GM21528 (cell line): ENCODE data around the gene AKIP1.
"Not testable (repeated sequence)": the region's sequence is repeated elsewhere in the genome, so short reads cannot be mapped to it uniquely, and the experiment has no call there.

Source experiments
- ATAC-seq: cut with Tn5 transposase; IDR thresholded peaks from one replicate; pipeline ENCODE4 v1.9.1; 2021; ENCODE audit warnings: mild to moderate bottlenecking, moderate library complexity; ENCODE audit not compliant: unreplicated experiment, low FRiP score

AKIP1 gene, protein sequence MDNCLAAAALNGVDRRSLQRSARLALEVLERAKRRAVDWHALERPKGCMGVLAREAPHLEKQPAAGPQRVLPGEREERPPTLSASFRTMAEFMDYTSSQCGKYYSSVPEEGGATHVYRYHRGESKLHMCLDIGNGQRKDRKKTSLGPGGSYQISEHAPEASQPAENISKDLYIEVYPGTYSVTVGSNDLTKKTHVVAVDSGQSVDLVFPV

DNA sequence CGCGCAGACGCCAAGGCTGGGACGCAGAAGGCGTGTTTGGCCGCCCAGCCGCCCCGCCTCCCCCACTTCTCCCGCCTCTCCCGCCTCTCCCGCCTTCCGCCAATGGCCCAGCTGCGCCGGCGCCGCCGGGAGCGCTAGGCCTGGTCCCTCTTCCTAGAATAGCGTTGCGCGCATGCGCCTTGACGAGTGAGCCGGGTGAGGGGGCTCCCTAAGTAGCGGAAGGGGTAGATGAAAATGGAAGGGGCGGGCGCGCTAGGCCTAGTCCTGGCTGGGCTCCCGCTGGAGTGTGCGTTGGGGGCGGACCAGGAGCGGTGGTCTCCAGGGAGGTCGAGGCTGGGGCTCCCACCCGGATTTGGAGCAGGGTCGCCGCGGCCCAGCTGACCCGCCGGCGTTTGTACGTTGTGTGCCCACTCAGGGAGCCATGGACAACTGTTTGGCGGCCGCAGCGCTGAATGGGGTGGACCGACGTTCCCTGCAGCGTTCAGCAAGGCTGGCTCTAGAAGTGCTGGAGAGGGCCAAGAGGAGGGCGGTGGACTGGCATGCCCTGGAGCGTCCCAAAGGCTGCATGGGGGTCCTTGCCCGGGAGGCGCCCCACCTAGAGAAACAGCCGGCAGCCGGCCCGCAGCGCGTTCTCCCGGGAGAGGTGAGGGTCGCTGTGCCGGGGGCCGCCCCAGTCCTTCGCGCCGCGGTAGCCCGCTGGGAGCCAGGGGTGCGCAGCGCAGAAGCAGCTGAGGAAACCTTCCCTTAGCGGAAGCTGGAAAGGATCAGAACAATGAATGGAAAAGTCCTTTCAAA is at the start of gene AKIP1:
Gene AKIP1 (plus strand): TSS at position 161 of the 795 bp plus-strand sequence. CDS start 261 bp downstream, at position 422.
- ATAC-seq, result peak; percentile 77

DNA sequence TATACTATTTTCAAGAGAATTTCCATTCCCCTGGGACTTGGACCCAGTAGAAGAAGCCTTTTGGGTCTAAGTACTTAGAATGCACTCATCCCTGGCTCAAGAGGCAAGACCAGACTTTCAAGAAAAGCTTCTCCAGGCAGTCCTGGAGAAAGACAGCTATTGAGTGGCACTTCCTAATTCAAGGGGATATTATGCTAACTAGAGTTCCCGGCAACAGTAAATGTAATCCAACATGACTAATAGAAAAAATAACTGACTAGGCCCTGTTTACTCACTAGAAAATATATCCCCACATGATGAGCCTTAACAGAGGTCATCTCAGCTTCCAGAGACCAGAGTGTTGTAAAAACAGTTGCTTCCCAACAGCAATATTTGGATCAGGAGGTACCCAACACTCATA is 47.2 kb upstream of the AKIP1 start:
- no peak for ATAC-seq

DNA sequence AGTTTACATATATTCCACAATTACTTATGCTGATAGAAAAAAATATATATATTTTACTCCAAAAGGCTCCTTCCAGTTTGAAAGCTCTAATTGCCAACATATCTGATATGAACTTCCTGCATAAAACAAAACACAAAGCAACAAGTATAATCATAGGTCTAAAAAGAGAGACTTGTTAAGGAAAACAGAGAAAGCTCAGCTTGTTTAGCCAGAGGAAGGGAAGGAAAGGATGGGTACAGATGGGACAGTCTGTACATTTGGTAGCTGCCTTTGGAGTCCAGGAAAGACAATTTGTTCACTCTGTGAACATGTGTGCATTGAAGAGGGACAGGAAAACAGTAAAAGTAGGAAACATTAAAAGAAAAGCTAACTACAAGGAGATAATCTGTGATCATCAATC is 45.7 kb upstream of the AKIP1 start:
- no peak for ATAC-seq

DNA sequence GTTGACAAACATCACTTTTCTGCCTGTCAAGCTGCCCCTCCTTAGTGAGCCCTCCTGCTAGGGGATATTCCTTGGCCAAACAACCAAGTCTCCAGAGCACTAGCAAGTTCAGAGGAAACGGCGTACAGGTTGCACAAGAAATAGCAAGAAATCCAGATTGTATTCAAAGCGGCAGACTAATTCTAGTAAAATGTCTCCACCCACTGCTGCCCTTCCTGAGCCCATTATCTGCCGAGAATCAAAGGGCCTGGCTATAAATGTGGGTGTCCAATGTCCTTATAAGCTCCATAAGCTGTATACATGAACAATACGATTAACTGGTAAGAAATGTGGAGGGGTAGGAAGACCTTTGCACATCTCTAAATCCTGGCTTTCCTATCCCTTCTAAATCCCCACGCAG is 44.0 kb upstream of the AKIP1 start:
- ATAC-seq, result no peak

DNA sequence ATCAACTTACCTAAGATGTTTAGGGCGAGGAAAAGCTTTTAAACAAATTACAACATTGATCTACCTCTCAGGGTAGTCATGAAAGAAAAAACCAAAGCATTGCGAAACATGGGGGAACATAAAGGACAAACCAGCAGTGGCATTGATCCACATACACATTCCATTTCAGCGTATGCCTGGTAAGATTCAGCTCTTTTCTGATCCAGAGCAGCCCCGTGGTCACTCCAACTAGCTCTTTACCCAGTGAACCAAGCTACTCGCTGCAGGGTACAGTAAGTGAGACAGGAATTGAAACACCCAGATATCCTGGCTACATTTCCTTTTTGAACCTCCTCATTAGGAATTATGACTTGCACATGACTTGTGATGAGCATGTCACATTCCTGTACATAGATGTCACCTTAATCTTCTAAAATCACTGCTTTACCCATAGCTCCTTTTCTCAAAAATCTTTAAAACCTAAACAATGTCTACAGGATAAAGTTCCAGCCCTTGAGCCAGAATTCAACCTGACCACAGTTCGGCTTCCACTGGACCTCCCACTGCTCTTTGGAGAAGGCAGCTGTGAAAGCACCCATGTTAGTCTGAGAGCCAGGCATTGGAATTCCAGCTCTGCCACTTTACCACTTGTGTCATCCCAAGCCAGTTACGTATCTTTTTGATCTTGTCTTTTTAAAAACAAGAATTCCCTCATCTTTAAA is 42.9 kb upstream of the AKIP1 start:
- no peak for ATAC-seq

DNA sequence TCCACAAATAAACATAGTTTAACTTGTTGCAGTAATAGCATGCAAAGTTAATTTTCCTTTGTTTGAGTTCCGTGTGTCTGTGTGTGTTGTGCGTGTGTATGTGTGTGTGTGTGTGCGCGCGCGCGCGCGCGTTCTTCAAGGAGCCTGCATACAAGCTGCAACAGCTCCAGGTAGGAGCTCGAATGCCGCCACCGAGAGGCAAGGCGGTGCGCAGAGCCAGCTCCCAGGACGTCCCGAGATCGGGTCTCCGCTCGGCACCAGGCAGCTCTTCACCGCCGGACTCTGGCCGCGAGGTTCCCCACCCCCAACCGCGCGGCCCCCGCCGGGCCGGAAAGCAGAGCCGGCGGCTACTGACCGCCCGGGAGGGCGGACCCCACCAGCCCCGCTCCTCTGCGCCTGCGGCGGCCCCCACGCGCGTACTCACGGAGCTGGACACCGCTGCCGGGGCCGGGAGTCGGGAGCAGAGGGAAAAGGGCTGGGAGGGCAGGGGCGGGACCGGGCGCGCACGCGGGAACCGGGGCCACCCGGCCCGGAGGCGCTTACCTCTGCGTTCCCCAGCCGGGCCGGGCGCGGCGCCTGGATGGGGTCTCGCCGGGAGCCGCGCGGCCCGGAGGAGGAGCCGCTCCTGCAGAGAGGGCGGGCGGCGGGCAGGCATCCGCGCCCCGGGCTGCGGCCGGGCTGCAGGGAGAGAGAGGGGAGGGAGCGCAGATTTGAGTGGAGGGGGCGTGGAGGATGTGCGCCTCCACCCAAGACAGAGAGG is 40.4 kb upstream of the AKIP1 start:
- ATAC-seq, result no peak

DNA sequence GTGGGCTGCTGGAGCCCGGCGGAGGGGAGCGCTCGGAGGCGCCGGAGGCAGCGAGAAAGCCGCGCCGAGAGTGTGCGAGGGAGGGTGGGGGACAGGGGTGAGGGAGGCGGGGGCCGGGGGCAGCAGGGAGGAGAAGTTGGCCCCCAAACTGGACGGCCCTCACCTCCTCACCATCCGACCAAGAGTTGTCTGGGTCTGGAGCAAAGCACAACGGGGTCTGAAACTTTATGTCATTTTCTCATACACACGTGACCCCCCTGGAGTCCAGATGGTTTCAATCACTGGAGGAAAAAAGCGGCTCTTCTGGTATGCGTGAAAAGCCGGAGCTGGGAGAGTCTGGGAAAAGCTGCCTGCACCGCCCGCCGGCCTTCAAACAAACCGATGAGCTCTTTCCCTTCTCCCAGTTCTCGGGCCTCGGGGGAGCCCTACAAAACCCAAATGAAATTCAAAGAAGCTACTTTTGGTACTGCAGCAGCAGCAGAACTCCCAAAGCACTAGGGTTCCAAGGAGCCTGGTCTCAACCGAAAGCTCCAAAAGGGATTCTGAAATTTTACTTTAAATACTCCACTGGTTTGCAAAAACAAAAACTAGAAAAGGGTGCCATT is 39.7 kb upstream of the AKIP1 start:
- ATAC-seq, result no peak

DNA sequence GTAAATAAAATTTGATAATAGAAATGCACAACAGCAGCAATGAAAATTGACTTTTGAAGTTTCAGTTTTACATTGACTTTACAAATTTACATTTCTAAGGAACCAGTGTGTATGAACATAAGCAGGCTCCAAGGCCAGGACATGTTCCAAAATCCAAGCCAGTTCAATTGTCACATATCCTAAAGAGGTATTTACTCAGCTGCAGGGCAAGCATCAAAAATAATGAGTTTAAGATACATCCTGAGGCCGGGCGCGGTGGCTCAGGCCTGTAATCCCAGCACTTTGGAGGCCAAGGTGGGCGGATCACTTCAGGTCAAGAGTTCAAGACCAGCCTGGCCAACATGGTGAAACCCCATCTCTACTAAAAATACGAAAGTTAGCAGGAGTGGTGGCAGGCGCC is 39.0 kb upstream of the AKIP1 start:
- ATAC-seq, result no peak

DNA sequence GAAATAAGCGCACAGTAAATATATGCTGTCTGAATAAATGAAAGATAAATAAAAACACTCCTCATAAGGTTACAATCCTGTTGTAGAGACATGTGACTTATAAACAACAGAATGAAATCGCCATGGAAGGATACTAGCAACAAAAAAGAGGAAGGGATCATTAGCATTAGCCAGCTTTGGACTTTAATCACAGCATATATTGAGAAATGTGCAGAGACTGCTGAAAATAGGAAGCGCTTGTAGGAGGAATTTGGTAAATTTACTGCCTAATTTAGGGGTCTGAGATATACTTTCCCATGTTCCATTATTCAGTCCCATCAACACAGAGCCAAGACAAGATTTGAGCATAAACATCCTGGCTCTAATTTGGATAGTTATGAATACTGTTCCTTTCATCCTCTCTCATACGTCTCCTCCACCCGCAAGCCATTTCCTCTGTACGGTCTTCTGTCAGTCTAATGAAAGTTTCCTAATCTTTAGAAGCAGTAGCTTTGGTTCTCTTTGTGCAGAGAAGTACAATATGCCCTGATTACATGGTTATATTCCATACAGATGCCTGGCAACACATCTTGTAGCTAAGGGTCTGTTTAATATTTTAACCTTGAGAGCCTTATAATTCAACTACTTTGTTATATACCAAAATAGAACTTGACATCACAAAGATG is 37.1 kb upstream of the AKIP1 start:
- ATAC-seq, result no peak

DNA sequence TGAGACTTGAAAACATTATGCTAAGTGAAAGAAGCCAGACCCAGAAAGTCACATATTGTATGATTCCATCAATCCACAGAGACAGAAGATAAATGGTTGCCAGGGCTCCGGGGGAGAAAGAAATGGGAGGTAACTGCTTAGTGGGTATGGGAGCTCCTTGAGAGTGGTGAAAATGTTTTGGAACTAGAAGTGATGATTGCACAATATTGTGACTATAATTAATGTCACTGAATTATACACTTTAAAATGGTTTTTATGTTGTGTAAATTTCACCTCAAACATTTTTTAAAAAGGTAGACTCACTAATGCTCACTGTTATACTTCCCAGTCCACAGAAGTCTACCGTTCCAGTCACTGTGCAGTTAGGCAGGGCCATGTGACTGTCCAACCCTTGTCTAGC is 32.2 kb upstream of the AKIP1 start:
- ATAC-seq, result no peak

DNA sequence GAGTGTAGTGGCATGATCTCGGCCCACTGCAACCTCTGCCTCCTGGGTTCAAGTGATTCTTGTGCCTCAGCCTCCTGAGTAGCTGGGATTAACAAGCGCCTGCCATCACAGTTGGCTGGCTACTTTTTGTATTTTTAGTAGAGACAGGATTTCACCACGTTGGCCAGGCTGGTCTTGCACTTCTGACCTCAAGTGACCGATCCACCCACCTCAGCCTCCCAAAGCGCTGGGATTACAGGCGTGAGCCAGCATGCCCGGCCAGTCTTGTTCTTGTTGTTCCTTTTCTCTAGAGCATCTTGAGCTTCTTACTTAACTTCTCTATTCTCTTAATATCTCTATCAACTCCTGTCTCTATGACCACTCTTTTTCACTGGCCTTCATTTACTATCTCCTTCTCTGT is 29.4 kb upstream of the AKIP1 start:
- not testable (repeated sequence) for ATAC-seq

DNA sequence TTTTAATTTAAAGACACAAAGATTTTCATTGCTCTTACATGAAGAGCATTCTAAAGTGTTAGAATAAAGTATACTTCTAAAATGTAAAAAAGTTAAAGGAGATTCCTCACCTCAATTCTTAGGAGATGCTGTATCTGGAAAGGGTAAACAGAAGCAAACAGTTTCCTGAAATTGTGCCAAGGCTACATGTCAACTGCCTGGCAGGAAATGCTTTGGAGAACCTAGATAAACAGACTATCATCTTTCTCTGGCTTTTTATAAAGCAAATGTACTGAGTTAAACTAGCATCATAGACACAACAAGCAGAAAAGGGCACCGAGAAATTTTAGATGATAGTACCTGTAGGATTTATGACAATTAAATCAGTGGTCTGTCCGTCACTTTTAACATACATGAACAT is 24.7 kb upstream of the AKIP1 start:
- no peak for ATAC-seq

DNA sequence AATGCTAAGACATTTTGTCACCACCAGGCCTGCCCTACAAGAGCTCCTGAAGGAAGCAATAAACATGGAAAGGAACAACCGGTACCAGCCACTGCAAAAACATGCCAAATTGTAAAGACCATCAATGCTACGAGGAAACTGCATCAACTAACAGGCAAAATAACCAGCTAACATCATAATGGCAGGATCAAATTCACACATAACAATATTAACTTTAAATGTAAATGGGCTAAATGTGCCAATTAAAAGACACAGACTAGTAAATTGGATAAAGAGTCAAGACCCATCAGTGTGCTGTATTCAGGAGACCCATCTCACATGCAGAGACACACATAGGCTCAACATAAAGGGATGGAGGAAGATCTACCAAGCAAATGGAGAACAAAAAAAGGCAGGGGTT is 19.8 kb upstream of the AKIP1 start:
- not testable (repeated sequence) for ATAC-seq

DNA sequence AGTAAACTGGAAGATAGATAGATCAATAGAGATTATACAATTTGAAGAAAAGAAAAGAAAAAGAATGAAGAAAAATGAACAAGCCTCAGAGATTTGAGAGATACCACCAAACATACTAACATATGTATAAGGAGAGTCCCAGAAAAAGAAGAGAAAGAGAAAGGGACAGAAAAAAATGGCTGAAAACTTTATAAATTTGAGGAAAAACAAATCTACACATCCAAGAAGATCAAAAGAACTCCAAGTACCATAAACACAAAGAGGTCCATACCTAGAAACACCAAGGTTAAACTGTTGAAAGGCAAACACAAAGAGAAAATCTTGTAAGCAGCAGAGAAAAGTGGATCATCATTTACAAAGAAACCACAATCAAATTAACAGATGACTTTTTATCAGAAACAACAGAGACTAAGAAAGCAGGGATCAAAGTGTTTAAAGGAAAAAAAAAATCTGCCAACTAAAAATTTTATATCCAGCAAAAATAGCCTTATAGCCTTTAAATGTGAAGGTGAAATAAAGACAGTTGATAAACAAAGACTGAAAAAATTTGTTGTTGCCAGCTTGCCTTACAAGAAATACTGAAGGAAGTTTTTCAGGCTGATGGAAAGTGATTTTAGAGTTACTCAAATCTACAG is 11.8 kb upstream of the AKIP1 start:
- ATAC-seq, result no peak

DNA sequence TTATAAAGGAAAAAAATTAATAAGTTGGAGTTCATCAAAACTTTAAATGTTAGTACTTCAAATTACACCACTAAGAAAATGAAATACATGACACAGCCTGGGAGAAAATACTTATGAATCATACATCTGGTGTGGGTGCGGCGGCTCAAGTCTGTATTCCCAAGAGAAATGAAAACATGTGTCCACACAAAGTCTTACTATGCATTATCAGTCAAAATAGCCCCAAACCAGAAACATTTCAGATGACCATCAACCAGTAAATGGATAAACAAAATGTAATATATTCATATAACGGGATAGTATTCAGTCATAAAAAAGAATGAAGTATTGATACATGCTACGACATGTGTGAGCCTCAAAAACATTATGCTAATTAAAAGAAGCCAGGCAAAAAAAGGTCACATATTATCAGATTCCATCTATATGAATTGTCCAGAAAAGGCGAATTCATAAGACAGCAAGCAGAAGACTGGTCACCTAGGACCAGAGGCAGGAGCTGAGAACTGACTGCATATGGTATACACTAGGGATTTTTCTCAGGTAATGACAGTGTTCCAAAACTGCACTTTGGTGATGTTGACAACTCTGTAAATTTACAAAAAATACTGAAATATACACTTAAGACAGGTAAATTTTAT is 5.3 kb upstream of the AKIP1 start:
- ATAC-seq, result no peak

DNA sequence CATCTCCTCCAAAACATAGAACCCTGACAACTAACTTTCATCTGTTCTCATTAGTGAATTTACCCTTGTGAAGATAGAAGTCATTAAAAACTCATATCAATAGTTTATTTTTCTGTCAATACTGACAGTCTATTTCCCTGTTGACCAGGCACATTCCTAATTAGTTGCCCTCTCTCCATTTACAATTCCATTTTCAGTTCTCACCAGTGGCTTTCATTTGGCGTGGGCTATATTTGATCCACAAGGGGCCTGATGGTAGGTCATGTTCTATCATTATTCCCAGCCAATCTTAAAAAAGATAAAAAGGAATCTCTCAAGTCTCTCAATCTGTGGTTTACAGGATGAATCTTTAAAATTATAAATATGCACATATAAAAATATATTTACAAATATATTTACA is 3.9 kb upstream of the AKIP1 start:
- no peak for ATAC-seq

DNA sequence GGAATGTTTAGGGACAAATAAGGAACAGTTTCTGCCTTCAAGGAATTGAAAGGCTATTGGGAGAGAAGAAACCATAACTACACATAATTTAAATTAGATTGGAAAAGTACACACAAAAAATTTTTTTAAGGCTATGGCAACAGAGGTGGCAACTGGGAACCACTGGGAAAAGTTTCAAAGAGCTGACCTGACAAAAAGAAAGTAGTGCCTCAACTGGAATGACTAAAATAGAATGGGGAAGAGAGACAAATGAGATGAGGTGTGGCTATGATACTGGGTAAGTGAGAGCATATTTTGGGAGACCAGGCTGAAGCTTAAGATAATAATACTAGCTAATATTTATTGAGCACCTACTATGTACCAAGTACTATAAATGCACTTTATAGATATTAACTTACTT is 2.9 kb upstream of the AKIP1 start:
- no peak for ATAC-seq

DNA sequence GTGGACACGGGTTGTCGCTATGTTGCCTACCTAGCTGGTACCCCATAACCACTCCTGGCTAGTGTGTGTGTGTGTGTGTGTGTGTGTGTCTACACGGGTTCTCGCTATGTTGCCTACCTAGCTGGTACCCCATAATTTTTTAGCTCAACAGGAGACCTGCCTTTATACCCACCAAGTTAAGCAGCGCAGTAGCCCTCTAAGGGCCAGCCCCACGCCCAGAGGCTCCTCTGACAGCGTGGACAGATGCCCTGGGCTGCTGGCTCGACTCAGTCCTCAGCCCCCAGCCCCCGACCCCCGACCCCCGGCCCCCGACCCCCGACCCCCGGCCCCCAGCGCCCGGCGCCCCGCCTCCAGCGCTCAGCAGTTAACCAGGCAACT is 351 bp upstream of the AKIP1 start:
- ATAC-seq, result peak; percentile 24
